ENCODE results near the gene PIH1D2. TPM values are rescaled to one million over a fixed set of nuclear protein-coding genes. Genes with fewer than 3 reads are reported as not detected.

PIH1D2 gene
- total RNA-seq, 2 experiments from 2014 or later: not detected

- Histone ChIP-seq H3K4me1 (ENCODE audit: insufficient read depth, low read length) (peaks cover 10% of the 10 kb centered on the region), H3K27ac (ENCODE audit: low read depth in 1 of 2, low read length in 2 of 2) (no peak overlapping the region), H3K36me3 (ENCODE audit: insufficient read depth, low read length) (no peaks in the 10 kb centered on the region), H3K4me3 (ENCODE audit: low read length) (no peak overlapping the region), H3K9me3 (ENCODE audit: control insufficient read depth in 1 of 2, insufficient read depth in 1 of 2, low read length in 2 of 2) (no peaks in the 10 kb centered on the region), H3K27me3 (ENCODE audit: control insufficient read depth in 1 of 2, insufficient read depth in 2 of 2, low read length in 2 of 2) (no peaks in the 10 kb centered on the region)
- Mint-ChIP-seq H3K27me3 (no peaks in the 10 kb centered on the region), H3K27ac (peak overlapping the region; percentile 98), H3K4me3 (peak overlapping the region; percentile 81), H3K36me3 (ENCODE audit: low read depth) (peaks cover 21% of the 10 kb centered on the region), H3K4me1 (ENCODE audit: low read depth) (peaks cover 34% of the 10 kb centered on the region), H3K9me3 (no peaks in the 10 kb centered on the region)
- ATAC-seq (ENCODE audit: poor library complexity) (no peak), DNase-seq (no peak)
- ChIA-PET CTCF (no interaction called here), POLR2A (interaction anchor here (2.1 kb wide), 1 partner anchor 152 kb away, joined by 8 read pairs; the partner anchor contains the start of gene ALG9)
- TF ChIP-seq CTCF (IDR thresholded peaks at IDR 0.05): no peak
- intact Hi-C loops (cut with DNase I, micrococcal nuclease): loop anchor here in 1 of 2 experiments (5.0 kb wide), 1 partner anchor 86 kb away; the partner anchor contains the start of gene DIXDC1
These were observed 50.7 kb downstream of the PIH1D2 start for GRCh38 chr11:112023104-112023503.

- no peak overlapping the region for H3K4me3 ChIP-seq (ENCODE audit: low read length)
- no peaks in the 10 kb centered on the region for H3K27me3 ChIP-seq (ENCODE audit: control insufficient read depth in 1 of 2, insufficient read depth in 2 of 2, low read length in 2 of 2)
- H3K36me3 Mint-ChIP-seq (ENCODE audit: low read depth): no peaks in the 10 kb centered on the region
- TF ChIP-seq CTCF (IDR thresholded peaks at IDR 0.05): no peak
- H3K27me3 Mint-ChIP-seq: peaks cover 6% of the 10 kb centered on the region
- POLR2A ChIA-PET: no interaction called here
- H3K27ac Mint-ChIP-seq: no peak overlapping the region
- intact Hi-C loops (cut with DNase I, micrococcal nuclease): no loop called here
- no peaks in the 10 kb centered on the region for H3K9me3 Mint-ChIP-seq
- no peaks in the 10 kb centered on the region for H3K36me3 ChIP-seq (ENCODE audit: insufficient read depth, low read length)
- no peak overlapping the region for H3K27ac ChIP-seq (ENCODE audit: low read depth in 1 of 2, low read length in 2 of 2)
- H3K4me1 ChIP-seq (ENCODE audit: insufficient read depth, low read length): peaks cover 4% of the 10 kb centered on the region
- peaks cover 14% of the 10 kb centered on the region for H3K4me1 Mint-ChIP-seq (ENCODE audit: low read depth)
- no peak overlapping the region for H3K4me3 Mint-ChIP-seq
- DNase-seq (no peak), ATAC-seq (ENCODE audit: poor library complexity) (no peak)
- no peaks in the 10 kb centered on the region for H3K9me3 ChIP-seq (ENCODE audit: control insufficient read depth in 1 of 2, insufficient read depth in 1 of 2, low read length in 2 of 2)
- CTCF ChIA-PET: no interaction called here
These were observed 54.8 kb downstream of the PIH1D2 start for GRCh38 chr11:112019066-112019465.

Other genes starting within 250 kb of the PIH1D2 start
- gene ALG9, start 202.4 kb downstream of the PIH1D2 start, total RNA-seq: 10 to 100 TPM; 31.1 to 33.4 TPM
- 1 to 10 TPM; 3.4 to 3.9 TPM for gene FDXACB1, start 194.9 kb downstream of the PIH1D2 start, total RNA-seq
- 10 to 100 TPM; 18.7 to 21.0 TPM for gene CFAP68, start 194.5 kb downstream of the PIH1D2 start, total RNA-seq
- not detected for gene CRYAB, start 162.2 kb downstream of the PIH1D2 start, total RNA-seq
- gene HSPB2, start 161.3 kb downstream of the PIH1D2 start, total RNA-seq: not detected
- not detected for gene C11orf52, start 155.1 kb downstream of the PIH1D2 start, total RNA-seq
- gene DIXDC1, start 136.7 kb downstream of the PIH1D2 start, total RNA-seq: under 1 TPM; 0.78 to 0.85 TPM
- gene DLAT, start 48.6 kb downstream of the PIH1D2 start, total RNA-seq: 10 to 100 TPM; 10.7 to 10.8 TPM
- 10 to 100 TPM; 14.8 to 16.0 TPM for gene NKAPD1, start 282 bp upstream of the PIH1D2 start, total RNA-seq
- 10 to 100 TPM in 1 of 2 experiments, 1 to 10 TPM in 1; 9.1 to 10.5 TPM for gene TIMM8B, start 12.7 kb upstream of the PIH1D2 start, total RNA-seq
- gene SDHD, start 12.9 kb upstream of the PIH1D2 start, total RNA-seq: 10 to 100 TPM; 24.8 to 29.4 TPM
- under 1 TPM in 1 of 2 experiments, not detected in 1; 0.27 TPM for gene IL18, start 90.1 kb upstream of the PIH1D2 start, total RNA-seq
- under 1 TPM; 0.39 to 0.82 TPM for gene TEX12, start 93.4 kb upstream of the PIH1D2 start, total RNA-seq
- gene BCO2, start 101.5 kb upstream of the PIH1D2 start, total RNA-seq: 1 to 10 TPM; 1.1 to 1.5 TPM
- 10 to 100 TPM; 82.9 to 86.2 TPM for gene PTS, start 152.4 kb upstream of the PIH1D2 start, total RNA-seq
- not detected for gene PLET1, start 186.8 kb upstream of the PIH1D2 start, total RNA-seq

Measured in CD4-positive, alpha-beta T cell (primary cell).